ENCODE measurements around the gene PEMT.

DNA sequence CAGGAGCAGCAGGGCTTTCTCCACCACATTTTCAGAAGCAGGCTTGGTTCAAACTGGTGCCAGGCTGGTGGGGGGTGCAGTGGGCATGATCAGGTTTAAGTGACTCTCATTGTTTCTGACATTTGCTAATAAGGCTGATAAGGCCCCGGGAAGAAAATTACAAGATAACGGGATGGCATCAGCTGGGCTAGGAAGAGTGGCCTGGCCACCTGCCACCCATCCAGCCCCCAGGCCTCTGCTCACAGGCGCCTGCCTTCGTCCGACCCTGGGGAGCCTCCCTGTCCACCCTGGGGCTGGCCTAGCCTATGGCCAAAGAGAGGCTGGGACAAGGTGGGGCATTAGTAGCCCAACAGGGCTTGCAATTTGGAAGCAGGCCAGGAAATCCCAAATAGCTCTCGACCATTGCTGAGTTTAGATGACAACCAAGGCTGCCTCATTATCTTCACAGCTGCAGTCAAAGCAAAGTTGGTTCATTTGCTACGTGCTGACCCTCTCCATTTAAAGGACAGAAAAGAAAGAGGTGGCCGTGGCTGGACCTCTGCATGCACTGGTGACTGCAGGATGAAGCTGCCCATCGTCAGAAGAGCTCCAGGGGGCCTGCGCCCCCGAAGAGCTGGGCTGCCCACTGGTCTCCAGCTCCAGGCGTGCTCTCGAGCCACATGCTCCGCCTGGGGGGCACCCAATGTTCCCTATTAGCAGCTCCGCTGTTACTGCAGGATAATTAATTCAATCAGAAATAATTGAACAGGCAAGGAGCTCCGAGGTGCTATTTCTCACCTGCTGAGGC, 44.9 kb downstream of the PEMT start:
- TF ChIP-seq, protein P1, sequence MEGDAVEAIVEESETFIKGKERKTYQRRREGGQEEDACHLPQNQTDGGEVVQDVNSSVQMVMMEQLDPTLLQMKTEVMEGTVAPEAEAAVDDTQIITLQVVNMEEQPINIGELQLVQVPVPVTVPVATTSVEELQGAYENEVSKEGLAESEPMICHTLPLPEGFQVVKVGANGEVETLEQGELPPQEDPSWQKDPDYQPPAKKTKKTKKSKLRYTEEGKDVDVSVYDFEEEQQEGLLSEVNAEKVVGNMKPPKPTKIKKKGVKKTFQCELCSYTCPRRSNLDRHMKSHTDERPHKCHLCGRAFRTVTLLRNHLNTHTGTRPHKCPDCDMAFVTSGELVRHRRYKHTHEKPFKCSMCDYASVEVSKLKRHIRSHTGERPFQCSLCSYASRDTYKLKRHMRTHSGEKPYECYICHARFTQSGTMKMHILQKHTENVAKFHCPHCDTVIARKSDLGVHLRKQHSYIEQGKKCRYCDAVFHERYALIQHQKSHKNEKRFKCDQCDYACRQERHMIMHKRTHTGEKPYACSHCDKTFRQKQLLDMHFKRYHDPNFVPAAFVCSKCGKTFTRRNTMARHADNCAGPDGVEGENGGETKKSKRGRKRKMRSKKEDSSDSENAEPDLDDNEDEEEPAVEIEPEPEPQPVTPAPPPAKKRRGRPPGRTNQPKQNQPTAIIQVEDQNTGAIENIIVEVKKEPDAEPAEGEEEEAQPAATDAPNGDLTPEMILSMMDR (IDR thresholded peaks at IDR 0.05; ENCODE audit: insufficient read depth, low read length), result no peak
- TF ChIP-seq POLR2AphosphoS5 (IDR thresholded peaks at IDR 0.05; ENCODE audit: low read depth) (no peak), GABPA (IDR thresholded peaks at IDR 0.05; ENCODE audit: low read depth) (no peak), SPI1 (IDR thresholded peaks at IDR 0.05; ENCODE audit: borderline replicate concordance, low read depth) (no peak)
